Fibroblast of the conjunctiva (primary cell): ENCODE measurements around the gene FAM107B.
A peak's percentile ranks its signal among the peaks of the same experiment; 100 is the strongest.

Experiments
- DNase-seq: peaks from one replicate; pipeline ENCODE4 v3.0.0-alpha.2; 2010; ENCODE audit warnings: low read depth

FAM107B gene

GRCh38 chr10:14556285-14556956, 218.3 kb downstream of the FAM107B start:
- no peak for DNase-seq

GRCh38 chr10:14555807-14556206, 218.9 kb downstream of the FAM107B start:
- no peak for DNase-seq

- no peak for DNase-seq
Measured at GRCh38 chr10:14554491-14555205, 220.0 kb downstream of the FAM107B start.

GRCh38 chr10:14554091-14554490, 220.6 kb downstream of the FAM107B start:
- DNase-seq = no peak

GRCh38 chr10:14553448-14553847, 221.2 kb downstream of the FAM107B start:
- DNase-seq = no peak

- no peak for DNase-seq
Measured at GRCh38 chr10:14552015-14552414, 222.7 kb downstream of the FAM107B start.

- no peak for DNase-seq
Measured at GRCh38 chr10:14550471-14550981, 224.2 kb downstream of the FAM107B start.

GRCh38 chr10:14549496-14549895, 225.2 kb downstream of the FAM107B start:
- DNase-seq = no peak

GRCh38 chr10:14548970-14549369, 225.7 kb downstream of the FAM107B start:
- DNase-seq = no peak

- DNase-seq = no peak
Measured at GRCh38 chr10:14548474-14548873, 226.2 kb downstream of the FAM107B start.

GRCh38 chr10:14547816-14548215, 226.9 kb downstream of the FAM107B start:
- no peak for DNase-seq

- DNase-seq = no peak
Measured at GRCh38 chr10:14545827-14546226, 228.9 kb downstream of the FAM107B start.

- no peak for DNase-seq
Measured at GRCh38 chr10:14543904-14544210, 230.8 kb downstream of the FAM107B start.

- peak; percentile 8 for DNase-seq
Measured at GRCh38 chr10:14543046-14543903, 231.4 kb downstream of the FAM107B start.

GRCh38 chr10:14541379-14541778, 233.3 kb downstream of the FAM107B start:
- no peak for DNase-seq

GRCh38 chr10:14540611-14541010, 234.1 kb downstream of the FAM107B start:
- DNase-seq = no peak

- DNase-seq = no peak
Measured at GRCh38 chr10:14540062-14540461, 234.6 kb downstream of the FAM107B start.

GRCh38 chr10:14539176-14539575, 235.5 kb downstream of the FAM107B start:
- DNase-seq = no peak

- DNase-seq = peak; percentile 68
Measured at GRCh38 chr10:14536241-14537213, 238.2 kb downstream of the FAM107B start.

GRCh38 chr10:14535457-14536130, 239.1 kb downstream of the FAM107B start:
- DNase-seq = no peak

- DNase-seq = no peak
Measured at GRCh38 chr10:14534152-14534551, 240.5 kb downstream of the FAM107B start.
